GM06990 (cell line): ENCODE data around the gene PIK3AP1.

Experiments used
- DNase-seq: peaks from one replicate; pipeline ENCODE4 v3.0.0-alpha.2; 2011; ENCODE audit not compliant: insufficient read length; ENCODE audit errors: extremely low read depth
- H3K27me3 ChIP-seq: replicated peaks from 2 replicates; pipeline ENCODE4 v1.6.0; 2011; ENCODE audit warnings: low read length; ENCODE audit not compliant: control insufficient read depth, insufficient read depth
- H3K36me3 ChIP-seq: 2 replicates; pipeline ENCODE4 v1.5.1; 2011; ENCODE audit warnings: low read length; ENCODE audit not compliant: control insufficient read depth, insufficient read depth
- H3K4me3 ChIP-seq: replicated peaks from 2 replicates; pipeline ENCODE4 v1.5.1; 2011; ENCODE audit warnings: low read depth, mild to moderate bottlenecking, control low read depth, low read length
- TF ChIP-seq, protein P1 (sequence below): IDR thresholded peaks from 2 replicates; pipeline ENCODE4 v1.5.1; 2011; ENCODE audit warnings: low read length, control low read depth, mild to moderate bottlenecking, inconsistent platforms; ENCODE audit not compliant: insufficient read depth, poor library complexity, severe bottlenecking

PIK3AP1 gene, protein sequence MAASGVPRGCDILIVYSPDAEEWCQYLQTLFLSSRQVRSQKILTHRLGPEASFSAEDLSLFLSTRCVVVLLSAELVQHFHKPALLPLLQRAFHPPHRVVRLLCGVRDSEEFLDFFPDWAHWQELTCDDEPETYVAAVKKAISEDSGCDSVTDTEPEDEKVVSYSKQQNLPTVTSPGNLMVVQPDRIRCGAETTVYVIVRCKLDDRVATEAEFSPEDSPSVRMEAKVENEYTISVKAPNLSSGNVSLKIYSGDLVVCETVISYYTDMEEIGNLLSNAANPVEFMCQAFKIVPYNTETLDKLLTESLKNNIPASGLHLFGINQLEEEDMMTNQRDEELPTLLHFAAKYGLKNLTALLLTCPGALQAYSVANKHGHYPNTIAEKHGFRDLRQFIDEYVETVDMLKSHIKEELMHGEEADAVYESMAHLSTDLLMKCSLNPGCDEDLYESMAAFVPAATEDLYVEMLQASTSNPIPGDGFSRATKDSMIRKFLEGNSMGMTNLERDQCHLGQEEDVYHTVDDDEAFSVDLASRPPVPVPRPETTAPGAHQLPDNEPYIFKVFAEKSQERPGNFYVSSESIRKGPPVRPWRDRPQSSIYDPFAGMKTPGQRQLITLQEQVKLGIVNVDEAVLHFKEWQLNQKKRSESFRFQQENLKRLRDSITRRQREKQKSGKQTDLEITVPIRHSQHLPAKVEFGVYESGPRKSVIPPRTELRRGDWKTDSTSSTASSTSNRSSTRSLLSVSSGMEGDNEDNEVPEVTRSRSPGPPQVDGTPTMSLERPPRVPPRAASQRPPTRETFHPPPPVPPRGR

DNA sequence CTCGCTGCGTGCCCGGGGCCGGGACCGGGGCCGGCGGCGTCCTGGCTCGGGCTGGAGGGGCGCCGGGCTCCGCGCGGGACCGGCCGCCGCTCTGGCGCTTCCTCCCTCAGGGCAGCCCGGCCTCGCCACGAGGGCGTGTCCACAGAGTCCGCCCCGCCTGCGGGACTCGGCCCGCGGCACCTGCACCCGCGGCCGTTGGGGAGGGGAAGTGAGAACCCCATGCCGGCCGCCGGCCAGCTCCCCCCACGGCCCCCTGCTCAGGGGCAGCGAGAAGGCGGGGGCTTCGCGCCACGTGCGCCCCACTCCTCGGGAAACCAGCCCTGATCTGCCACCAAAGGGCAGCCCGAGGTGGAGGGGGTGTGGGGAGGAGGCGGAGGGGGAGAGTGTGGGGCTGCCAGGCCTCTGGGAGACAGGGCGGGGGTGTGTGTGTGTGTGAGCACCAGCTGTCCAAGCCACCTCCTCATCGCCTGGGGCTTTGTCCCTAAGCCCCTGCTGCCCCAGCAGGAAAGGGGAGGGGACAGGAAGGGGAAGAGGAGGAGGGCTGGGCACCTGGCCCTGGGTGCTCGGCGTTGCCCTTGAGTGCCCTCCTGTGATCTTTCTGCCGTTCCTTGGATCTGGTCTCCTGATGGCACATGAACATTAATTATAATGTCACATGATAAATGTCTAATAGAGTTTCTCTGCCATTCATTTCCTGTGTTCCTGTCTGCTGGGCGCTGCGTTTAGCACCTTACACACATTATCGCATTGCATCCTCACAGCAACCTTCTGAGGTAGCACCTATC lies at the start of gene PIK3AP1:
PIK3AP1 (minus strand) TSS at position 93 of the 785 bp plus-strand sequence. CDS start 120 bp downstream, outside the sequence.
- Histone ChIP-seq H3K36me3 (no peaks in the 10 kb centered on the region), H3K4me3 (peak within 1 kb of the TSS; percentile 74), H3K27me3 (no peaks in the 10 kb centered on the region)
- TF ChIP-seq, protein P1, sequence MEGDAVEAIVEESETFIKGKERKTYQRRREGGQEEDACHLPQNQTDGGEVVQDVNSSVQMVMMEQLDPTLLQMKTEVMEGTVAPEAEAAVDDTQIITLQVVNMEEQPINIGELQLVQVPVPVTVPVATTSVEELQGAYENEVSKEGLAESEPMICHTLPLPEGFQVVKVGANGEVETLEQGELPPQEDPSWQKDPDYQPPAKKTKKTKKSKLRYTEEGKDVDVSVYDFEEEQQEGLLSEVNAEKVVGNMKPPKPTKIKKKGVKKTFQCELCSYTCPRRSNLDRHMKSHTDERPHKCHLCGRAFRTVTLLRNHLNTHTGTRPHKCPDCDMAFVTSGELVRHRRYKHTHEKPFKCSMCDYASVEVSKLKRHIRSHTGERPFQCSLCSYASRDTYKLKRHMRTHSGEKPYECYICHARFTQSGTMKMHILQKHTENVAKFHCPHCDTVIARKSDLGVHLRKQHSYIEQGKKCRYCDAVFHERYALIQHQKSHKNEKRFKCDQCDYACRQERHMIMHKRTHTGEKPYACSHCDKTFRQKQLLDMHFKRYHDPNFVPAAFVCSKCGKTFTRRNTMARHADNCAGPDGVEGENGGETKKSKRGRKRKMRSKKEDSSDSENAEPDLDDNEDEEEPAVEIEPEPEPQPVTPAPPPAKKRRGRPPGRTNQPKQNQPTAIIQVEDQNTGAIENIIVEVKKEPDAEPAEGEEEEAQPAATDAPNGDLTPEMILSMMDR: no peak
- DNase-seq: peak; percentile 88

DNA sequence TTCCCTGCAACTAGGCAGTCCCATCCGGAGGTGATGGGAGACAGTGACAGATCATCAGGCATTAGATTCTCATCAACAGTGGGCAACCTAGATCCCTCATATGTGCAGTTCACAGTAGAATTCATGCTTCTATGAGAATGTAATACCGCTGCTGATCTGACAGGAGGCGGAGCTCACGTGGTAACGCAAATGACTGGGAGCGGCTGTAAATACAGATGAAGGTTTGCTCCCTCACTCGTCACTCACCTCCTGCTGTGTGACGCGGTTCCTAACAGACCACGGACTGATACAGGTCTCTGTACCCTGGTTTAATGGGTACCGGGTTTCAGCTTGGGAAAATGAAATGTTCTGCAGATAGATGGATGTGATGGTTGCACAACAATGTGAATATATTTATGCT lies 47.8 kb upstream of the PIK3AP1 start:
- no peak overlapping the region for H3K4me3 ChIP-seq
- H3K27me3 ChIP-seq: no peaks in the 10 kb centered on the region
- H3K36me3 ChIP-seq: no peaks in the 10 kb centered on the region
- TF ChIP-seq, protein P1: no peak
- no peak for DNase-seq

DNA sequence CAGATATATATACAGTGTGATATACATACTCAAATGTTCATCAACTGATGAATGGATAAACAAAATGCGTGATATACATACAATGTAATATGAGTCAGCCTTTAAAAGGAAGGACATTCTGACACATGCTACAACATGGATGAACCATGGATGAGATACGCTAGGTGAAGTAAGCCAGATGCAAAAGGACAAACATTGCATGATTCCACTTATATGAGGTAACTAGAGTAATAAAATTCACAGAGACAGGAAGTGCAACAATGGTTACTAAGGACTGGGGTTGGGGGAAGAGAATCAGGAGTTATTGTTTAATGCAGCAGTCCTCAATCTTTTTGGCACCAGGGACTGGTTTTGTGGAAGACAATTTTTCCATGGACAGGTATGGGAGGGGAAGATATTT lies 47.3 kb upstream of the PIK3AP1 start:
- H3K4me3 ChIP-seq: no peak overlapping the region
- no peaks in the 10 kb centered on the region for H3K36me3 ChIP-seq
- no peak for DNase-seq
- TF ChIP-seq, protein P1: no peak
- no peaks in the 10 kb centered on the region for H3K27me3 ChIP-seq

DNA sequence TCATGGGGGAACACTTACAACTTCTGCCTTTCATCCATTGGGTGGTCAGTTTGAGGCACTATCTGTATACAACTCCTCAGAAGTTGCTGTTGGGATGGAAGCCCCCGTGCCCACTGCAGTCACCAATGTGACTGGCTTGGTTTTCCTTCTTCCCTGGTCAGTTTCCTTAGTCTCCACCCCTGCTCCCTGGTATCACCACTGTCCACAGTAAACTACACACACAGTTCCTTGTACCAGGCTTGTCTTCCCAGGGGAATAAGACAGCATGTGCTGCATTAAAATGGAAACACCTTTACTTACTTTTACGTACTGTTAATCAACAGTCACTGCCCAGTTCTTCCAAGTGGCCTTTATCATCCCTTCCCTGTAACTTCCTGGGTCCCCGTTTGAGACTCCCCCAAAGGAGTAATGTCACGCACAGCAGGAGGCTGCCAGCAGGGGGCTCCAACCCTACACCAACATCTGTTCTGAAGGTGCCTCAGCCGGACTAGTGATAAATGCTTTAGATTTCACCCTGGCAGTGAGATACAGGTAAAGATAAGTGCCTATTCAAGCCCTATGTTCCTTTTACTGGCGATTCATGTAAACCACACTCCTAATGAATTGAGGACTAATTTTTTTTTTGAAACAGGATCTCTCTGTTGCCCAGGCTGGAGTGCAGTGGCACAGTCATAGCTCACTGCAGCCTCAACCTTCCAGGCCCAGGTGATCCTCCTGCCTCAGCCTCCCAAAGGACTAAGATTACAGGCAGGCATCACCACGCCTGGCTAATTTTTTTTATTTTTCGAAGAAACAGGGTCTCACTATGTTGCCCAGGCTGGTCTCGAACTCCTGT lies 45.3 kb upstream of the PIK3AP1 start:
- TF ChIP-seq, protein P1: peak; percentile 94
- Histone ChIP-seq H3K4me3 (no peak overlapping the region), H3K36me3 (no peaks in the 10 kb centered on the region), H3K27me3 (no peaks in the 10 kb centered on the region)
- DNase-seq: peak; percentile 46
